Activated T-helper 2 cell treated with anti-CD3 and anti-CD28 coated beads, Interferon-gamma antibody, Interleukin-2, Interleukin-4, amounts not matched to agents 10 μg/mL and 5 μg/mL and 100 μg/mL, durations not matched to agents 14 hours and 24 hours and 36 hours (primary cell): Measurements from ENCODE around the gene CAPRIN1. TPM values are rescaled to one million over a fixed set of nuclear protein-coding genes. Genes with fewer than 3 reads are reported as not detected.
"Not testable (repeated sequence)": the region's sequence is repeated elsewhere in the genome, so short reads cannot be mapped to it uniquely, and the experiment has no call there.

Source experiments
- DNase-seq: peaks from one replicate; pipeline ENCODE4 v3.0.0; 2021; ENCODE audit warnings: low spot score
- H3K27ac Mint-ChIP-seq: one replicate; pipeline ENCODE4 v1.8.0; 2021; ENCODE audit warnings: mixed read lengths
- H3K27me3 Mint-ChIP-seq: one replicate; pipeline ENCODE4 v1.8.0; 2021; ENCODE audit warnings: low read depth, mixed read lengths
- H3K36me3 Mint-ChIP-seq: one replicate; pipeline ENCODE4 v1.8.0; 2021; ENCODE audit warnings: low read depth, mixed read lengths
- H3K4me1 Mint-ChIP-seq: one replicate; pipeline ENCODE4 v1.8.0; 2021; ENCODE audit warnings: low read depth, mixed read lengths
- H3K4me3 Mint-ChIP-seq: one replicate; pipeline ENCODE4 v1.8.0; 2021; ENCODE audit warnings: low read depth, mild to moderate bottlenecking, moderate library complexity, mixed read lengths
- H3K9me3 Mint-ChIP-seq: one replicate; pipeline ENCODE4 v1.8.0; 2021; ENCODE audit warnings: mixed read lengths
- intact Hi-C: fragments of 100-400 bp; cut with micrococcal nuclease; formaldehyde crosslinking; loops from one replicate; pipeline ENCODE4 v1.15.1; 2023
- total RNA-seq: library from RNA; stranded (reverse); gene quantifications from 2 replicates; pipeline ENCODE4 v1.2.3, GENCODE V29; 2022

Gene CAPRIN1
- total RNA-seq, 1 donor from 2014 or later = 285 TPM

GRCh38 chr11:34075178-34075820, 23.8 kb downstream of the CAPRIN1 start:
- Mint-ChIP-seq H3K36me3 (peaks cover 77% of the 10 kb centered on the region), H3K27me3 (no peaks in the 10 kb centered on the region), H3K4me3 (no peak overlapping the region), H3K9me3 (no peaks in the 10 kb centered on the region), H3K27ac (no peak overlapping the region), H3K4me1 (peaks cover 31% of the 10 kb centered on the region)
- intact Hi-C loops = no loop called here
- no peak for DNase-seq

DNA sequence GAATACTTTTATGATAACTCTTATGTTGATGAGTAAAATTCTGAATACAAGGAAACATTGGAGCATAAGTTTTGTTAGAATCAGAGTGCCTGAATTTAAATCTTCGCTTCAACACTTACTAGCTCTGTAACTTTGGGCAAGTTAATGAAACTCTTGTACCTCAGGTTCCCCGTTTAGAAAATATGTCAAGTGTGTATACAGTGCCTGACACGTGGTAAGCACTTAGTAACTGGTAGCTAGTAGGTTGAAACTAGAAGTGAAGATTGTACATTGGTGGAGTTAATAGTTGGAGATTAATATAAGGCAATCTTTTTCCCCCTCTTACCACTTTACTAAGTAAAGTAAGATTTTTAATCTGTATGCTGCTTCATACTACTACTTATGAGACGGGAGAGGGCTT, 29.1 kb downstream of the CAPRIN1 start:
- Mint-ChIP-seq H3K27ac (no peak overlapping the region), H3K4me3 (no peak overlapping the region), H3K27me3 (no peaks in the 10 kb centered on the region), H3K4me1 (peaks cover 21% of the 10 kb centered on the region), H3K9me3 (no peaks in the 10 kb centered on the region), H3K36me3 (peaks cover 81% of the 10 kb centered on the region)
- no peak for DNase-seq
- intact Hi-C loops = no loop called here

- Mint-ChIP-seq H3K4me1 (peaks cover 21% of the 10 kb centered on the region), H3K36me3 (peaks cover 79% of the 10 kb centered on the region), H3K27ac (no peak overlapping the region), H3K4me3 (no peak overlapping the region), H3K9me3 (no peaks in the 10 kb centered on the region), H3K27me3 (no peaks in the 10 kb centered on the region)
- DNase-seq = no peak
- intact Hi-C loops = no loop called here
These were observed 33.1 kb downstream of the CAPRIN1 start for GRCh38 chr11:34084637-34085036.

GRCh38 chr11:34086554-34087283, 35.2 kb downstream of the CAPRIN1 start:
- no peaks in the 10 kb centered on the region for H3K27me3 Mint-ChIP-seq
- intact Hi-C loops = no loop called here
- peaks cover 21% of the 10 kb centered on the region for H3K4me1 Mint-ChIP-seq
- DNase-seq = no peak
- peak overlapping the region; percentile 49 for H3K27ac Mint-ChIP-seq
- peaks cover 81% of the 10 kb centered on the region for H3K36me3 Mint-ChIP-seq
- H3K4me3 Mint-ChIP-seq = no peak overlapping the region
- no peaks in the 10 kb centered on the region for H3K9me3 Mint-ChIP-seq

GRCh38 chr11:34091825-34092224, 40.3 kb downstream of the CAPRIN1 start:
- Mint-ChIP-seq H3K36me3 (peaks cover 82% of the 10 kb centered on the region), H3K4me3 (no peak overlapping the region), H3K27me3 (no peaks in the 10 kb centered on the region), H3K27ac (no peak overlapping the region), H3K4me1 (peaks cover 6% of the 10 kb centered on the region), H3K9me3 (no peaks in the 10 kb centered on the region)
- intact Hi-C loops = no loop called here
- no peak for DNase-seq

GRCh38 chr11:34094900-34095299, 43.4 kb downstream of the CAPRIN1 start:
- H3K27me3 Mint-ChIP-seq, H3K4me3 Mint-ChIP-seq, H3K4me1 Mint-ChIP-seq, intact Hi-C loops, H3K9me3 Mint-ChIP-seq, DNase-seq, H3K27ac Mint-ChIP-seq: not testable (repeated sequence)
- H3K36me3 Mint-ChIP-seq = peaks cover 86% of the 10 kb centered on the region

DNA sequence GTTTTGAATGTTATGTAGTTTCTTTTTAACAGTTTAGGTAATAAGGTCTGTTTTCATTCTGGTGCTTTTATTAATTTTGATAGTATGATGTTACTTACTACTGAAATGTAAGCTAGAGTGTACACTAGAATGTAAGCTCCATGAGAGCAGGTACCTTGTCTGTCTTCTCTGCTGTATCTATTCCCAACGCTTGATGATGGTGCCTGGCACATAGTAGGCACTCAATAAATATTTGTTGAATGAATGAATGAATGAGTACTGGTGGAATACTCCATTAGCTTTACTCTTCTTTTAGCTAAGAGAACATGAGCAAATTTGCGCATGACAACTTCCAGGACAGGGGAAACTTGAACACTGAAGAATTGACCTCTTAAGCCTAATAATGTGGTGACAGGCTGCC, 47.3 kb downstream of the CAPRIN1 start:
- Mint-ChIP-seq H3K4me3 (no peak overlapping the region), H3K36me3 (peaks cover 70% of the 10 kb centered on the region), H3K27me3 (no peaks in the 10 kb centered on the region), H3K9me3 (no peaks in the 10 kb centered on the region), H3K27ac (no peak overlapping the region), H3K4me1 (peaks cover 3% of the 10 kb centered on the region)
- intact Hi-C loops = no loop called here
- DNase-seq = no peak

DNA sequence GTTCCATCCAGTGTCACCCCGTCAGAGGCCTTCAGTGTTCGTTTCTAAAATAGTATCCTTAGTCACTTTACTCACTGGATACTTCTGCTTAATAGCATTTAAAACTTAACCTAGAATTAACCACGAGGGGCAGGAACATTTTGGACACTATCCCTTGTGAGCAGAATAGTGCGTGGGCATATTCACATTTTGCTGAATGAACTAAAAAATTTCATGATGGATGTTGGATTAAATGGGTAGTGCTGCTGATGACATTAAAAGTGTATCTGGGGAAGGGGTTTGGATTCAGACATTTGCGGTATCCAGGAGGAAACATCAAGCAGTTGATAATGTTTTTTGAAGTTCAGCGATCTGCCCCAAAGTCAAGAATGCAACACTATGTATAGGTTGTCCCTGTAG, 53.1 kb downstream of the CAPRIN1 start:
- no peaks in the 10 kb centered on the region for H3K9me3 Mint-ChIP-seq
- H3K27ac Mint-ChIP-seq = peak overlapping the region; percentile 94
- H3K36me3 Mint-ChIP-seq = peaks cover 50% of the 10 kb centered on the region
- intact Hi-C loops = loop anchor here (1.0 to 2.0 kb wide), 4 partner anchors 53 to 254 kb away; partner anchors contain the start of genes ABTB2 and CAPRIN1
- H3K4me1 Mint-ChIP-seq = peaks cover 33% of the 10 kb centered on the region
- H3K27me3 Mint-ChIP-seq = no peaks in the 10 kb centered on the region
- H3K4me3 Mint-ChIP-seq = peak overlapping the region; percentile 95
- DNase-seq = no peak

DNA sequence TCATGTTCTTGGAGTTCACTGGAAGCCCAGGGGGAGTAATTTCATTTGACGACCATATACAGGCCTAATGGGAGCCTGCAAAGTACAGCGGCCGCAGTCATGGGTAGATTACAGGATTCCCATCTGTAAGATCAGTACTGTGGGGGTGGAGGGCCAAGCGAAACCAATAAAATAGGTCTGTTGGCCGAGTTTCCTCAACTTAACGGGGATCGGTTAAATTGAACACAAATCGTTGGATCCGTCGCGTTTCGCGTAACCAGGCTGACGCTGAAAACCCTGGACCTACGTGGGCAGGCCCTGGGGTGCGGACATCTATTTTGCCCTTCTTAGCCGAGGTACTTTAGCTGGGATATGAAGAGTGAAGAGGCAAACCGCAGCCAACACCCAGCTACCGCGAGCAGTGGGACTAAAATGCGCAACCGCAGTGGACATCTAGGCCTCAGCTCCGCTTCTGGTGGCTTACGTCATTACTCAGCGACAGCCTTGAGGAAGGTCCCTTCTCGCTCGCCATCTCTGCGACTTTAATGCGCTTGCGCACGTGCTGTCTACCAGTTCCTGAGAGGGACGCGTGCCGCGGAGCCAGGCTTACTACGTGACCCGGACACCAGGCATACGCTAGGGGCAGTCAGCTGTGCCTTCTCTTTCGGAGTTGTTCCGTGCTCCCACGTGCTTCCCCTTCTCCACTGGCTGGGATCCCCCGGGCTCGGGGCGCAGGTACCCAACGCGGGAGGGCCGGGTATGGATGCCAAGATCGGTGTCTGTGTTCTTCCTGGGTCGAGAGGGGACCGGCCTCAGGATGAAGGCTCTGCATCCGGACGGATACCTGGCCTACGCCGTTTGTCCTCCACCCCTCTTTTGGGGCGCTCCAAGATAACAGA, 53.8 kb downstream of the CAPRIN1 start, which contains the start of gene NAT10:
TSS of gene NAT10 (plus strand) at position 551 of the 878 bp plus-strand sequence. CDS start 2,597 bp downstream, outside the sequence.
- peaks cover 51% of the 10 kb centered on the region for H3K36me3 Mint-ChIP-seq
- H3K9me3 Mint-ChIP-seq = no peaks in the 10 kb centered on the region
- DNase-seq = peak; percentile 97
- peaks cover 33% of the 10 kb centered on the region for H3K4me1 Mint-ChIP-seq
- intact Hi-C loops = loop anchor here (1.0 to 2.0 kb wide), 4 partner anchors 54 to 253 kb away; partner anchors contain the start of genes ABTB2 and CAPRIN1
- peak within 1 kb of the TSS; percentile 94 for H3K27ac Mint-ChIP-seq
- peak within 1 kb of the TSS; percentile 95 for H3K4me3 Mint-ChIP-seq
- no peaks in the 10 kb centered on the region for H3K27me3 Mint-ChIP-seq

DNA sequence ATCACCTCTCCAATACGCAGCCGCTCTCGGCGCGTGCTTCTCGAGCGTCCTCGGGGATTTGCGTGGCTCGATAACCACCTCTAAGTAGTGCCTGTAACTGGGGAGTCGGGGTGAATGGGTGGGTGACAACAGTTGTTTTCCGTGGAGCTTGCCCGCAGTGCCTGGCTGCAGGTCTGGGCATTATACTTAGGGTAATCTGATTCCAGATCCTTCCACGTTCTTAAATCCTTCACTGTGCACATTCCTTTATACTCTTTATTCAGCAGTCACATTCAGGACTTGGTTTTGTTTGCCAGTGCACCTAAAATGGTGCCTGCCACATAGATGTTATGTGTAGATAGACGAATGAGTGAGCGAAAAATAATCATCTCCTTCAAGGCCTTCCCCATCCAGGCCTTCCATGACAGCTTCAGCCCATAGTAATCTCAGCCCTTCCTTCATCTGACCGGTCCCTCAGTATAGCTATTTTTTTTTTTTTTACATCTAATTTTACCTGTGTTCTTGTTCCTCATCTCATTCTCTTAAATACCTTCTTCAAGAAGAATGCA, 54.5 kb downstream of the CAPRIN1 start:
- no peak for DNase-seq
- Mint-ChIP-seq H3K4me1 (peaks cover 33% of the 10 kb centered on the region), H3K27ac (peak overlapping the region; percentile 94), H3K27me3 (no peaks in the 10 kb centered on the region), H3K4me3 (peak overlapping the region; percentile 95), H3K36me3 (peaks cover 50% of the 10 kb centered on the region), H3K9me3 (no peaks in the 10 kb centered on the region)
- intact Hi-C loops = loop anchor here (1.0 to 2.0 kb wide), 4 partner anchors 55 to 252 kb away; partner anchors contain the start of genes ABTB2 and CAPRIN1

- Mint-ChIP-seq H3K36me3 (peaks cover 82% of the 10 kb centered on the region), H3K27me3 (no peaks in the 10 kb centered on the region), H3K4me3 (no peak overlapping the region), H3K4me1 (peaks cover 14% of the 10 kb centered on the region), H3K27ac (no peak overlapping the region), H3K9me3 (no peaks in the 10 kb centered on the region)
- intact Hi-C loops = no loop called here
- no peak for DNase-seq
These were observed 60.3 kb downstream of the CAPRIN1 start for GRCh38 chr11:34111722-34112270.

DNA sequence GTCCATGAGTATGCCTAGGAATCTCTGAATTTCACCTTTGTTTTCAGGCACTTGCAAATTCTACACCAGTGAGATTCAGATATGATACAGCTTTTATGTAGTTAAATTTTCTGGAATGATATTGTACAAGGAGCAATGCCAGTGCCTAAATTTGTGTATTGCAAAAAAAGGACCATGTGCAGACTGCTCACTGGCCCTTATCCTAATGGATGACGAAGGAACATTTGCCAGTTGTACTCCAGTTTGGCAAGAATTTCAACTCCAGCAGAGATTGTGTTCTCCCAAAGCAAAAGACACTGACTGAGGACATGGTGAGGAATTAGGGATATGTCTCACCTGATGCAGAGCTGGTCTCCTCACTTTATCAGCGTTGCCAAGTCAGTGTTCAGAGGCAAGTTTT, 62.5 kb downstream of the CAPRIN1 start:
- H3K36me3 Mint-ChIP-seq = peaks cover 82% of the 10 kb centered on the region

More for the DNA sequence above, 62.5 kb downstream of the CAPRIN1 start:
- no peak for DNase-seq
- Mint-ChIP-seq H3K27ac (no peak overlapping the region), H3K27me3 (no peaks in the 10 kb centered on the region), H3K4me1 (peaks cover 5% of the 10 kb centered on the region), H3K9me3 (no peaks in the 10 kb centered on the region), H3K4me3 (no peak overlapping the region)
- intact Hi-C loops = no loop called here
